Neural progenitor cell (in vitro differentiated cells): ENCODE data around the gene MROH2A.

Experiments
- EZH2 ChIP-seq: fragments of 200-600 bp; sonication (generic); IDR thresholded peaks from 2 replicates; pipeline ENCODE4 v1.6.1; 2017; ENCODE audit warnings: antibody characterized with exemption, mild to moderate bottlenecking, moderate library complexity
- EZH2phosphoT487 ChIP-seq: fragments of 200-600 bp; sonication (generic); IDR thresholded peaks from 2 replicates; pipeline ENCODE4 v1.6.1; 2017; ENCODE audit warnings: antibody characterized with exemption
- TF ChIP-seq, protein P1 (sequence below): fragments of 200-600 bp; sonication (generic); IDR thresholded peaks from 2 replicates; pipeline ENCODE4 v1.5.1; 2017; ENCODE audit warnings: antibody characterized with exemption, mild to moderate bottlenecking

DNA sequence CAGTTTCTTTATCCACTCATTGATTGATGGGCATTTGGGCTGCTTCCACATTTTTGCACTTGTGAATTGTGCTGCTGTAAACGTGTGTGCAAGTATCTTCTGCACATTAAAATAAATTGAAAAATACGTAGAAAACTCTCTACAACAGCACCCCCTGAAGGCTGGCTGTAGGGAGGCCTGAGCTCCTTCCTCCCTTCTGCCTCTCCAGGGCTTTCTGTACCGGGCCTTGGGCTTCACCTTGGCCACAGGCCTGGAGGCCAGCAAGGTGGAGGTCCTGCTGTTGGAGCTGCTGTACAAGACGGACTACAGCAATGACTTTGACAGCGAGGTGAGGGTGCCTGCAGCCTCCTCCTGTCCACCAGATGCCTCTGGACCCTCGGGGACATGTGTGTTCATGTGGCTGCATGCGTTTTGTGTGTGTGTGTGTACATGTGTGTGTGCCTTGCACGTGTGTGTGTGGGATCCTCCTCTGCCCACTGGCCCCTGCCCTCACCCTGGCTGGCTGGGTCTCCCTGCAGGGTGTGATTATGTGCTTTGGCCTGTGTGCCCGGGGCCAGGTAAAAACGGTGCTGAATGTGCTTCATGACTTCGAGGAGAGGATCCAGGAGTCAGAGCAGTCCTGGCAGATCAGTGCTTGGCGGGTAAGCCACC is 29.2 kb downstream of the MROH2A start:
- TF ChIP-seq, protein P1, sequence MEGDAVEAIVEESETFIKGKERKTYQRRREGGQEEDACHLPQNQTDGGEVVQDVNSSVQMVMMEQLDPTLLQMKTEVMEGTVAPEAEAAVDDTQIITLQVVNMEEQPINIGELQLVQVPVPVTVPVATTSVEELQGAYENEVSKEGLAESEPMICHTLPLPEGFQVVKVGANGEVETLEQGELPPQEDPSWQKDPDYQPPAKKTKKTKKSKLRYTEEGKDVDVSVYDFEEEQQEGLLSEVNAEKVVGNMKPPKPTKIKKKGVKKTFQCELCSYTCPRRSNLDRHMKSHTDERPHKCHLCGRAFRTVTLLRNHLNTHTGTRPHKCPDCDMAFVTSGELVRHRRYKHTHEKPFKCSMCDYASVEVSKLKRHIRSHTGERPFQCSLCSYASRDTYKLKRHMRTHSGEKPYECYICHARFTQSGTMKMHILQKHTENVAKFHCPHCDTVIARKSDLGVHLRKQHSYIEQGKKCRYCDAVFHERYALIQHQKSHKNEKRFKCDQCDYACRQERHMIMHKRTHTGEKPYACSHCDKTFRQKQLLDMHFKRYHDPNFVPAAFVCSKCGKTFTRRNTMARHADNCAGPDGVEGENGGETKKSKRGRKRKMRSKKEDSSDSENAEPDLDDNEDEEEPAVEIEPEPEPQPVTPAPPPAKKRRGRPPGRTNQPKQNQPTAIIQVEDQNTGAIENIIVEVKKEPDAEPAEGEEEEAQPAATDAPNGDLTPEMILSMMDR, result no peak
- TF ChIP-seq EZH2, result no peak
- no peak for TF ChIP-seq EZH2phosphoT487
